WTC11 (cell line): ENCODE measurements around the gene PAWR. TPM values are rescaled to one million over a fixed set of nuclear protein-coding genes. Genes with fewer than 3 reads are reported as not detected.

Source experiments
- ATAC-seq: fragments of 200-7000 bp; cut with Tn5 transposase; 2 replicates; pipeline ENCODE4 v1.10.0; 2021; ENCODE audit warnings: mild to moderate bottlenecking, moderate library complexity
- CTCF ChIA-PET: fragments of 300-600 bp; sonication (Branson Sonifier 250); formaldehyde crosslinking; loops from one replicate; lab custom pipeline; 2021; ENCODE audit warnings: antibody characterized with exemption; lab: Charles Lee
- POLR2A ChIA-PET: fragments of 350-600 bp; sonication (Branson Sonifier 250); formaldehyde crosslinking; loops from one replicate; lab custom pipeline; 2021; ENCODE audit warnings: antibody characterized with exemption; lab: Charles Lee
- DNase-seq: peaks from one replicate; pipeline ENCODE4 v3.0.0; 2021; ENCODE audit warnings: low spot score
- H3K27ac Mint-ChIP-seq: 2 replicates; pipeline ENCODE4 v1.8.0; 2021; ENCODE audit warnings: mixed read lengths
- H3K27me3 Mint-ChIP-seq: 2 replicates; pipeline ENCODE4 v1.8.0; 2021; ENCODE audit warnings: low read depth, mild to moderate bottlenecking, moderate library complexity, mixed read lengths
- H3K36me3 Mint-ChIP-seq: 2 replicates; pipeline ENCODE4 v1.8.0; 2021; ENCODE audit warnings: mixed read lengths
- H3K4me1 Mint-ChIP-seq: 2 replicates; pipeline ENCODE4 v1.8.0; 2022; ENCODE audit warnings: mixed read lengths
- H3K4me3 Mint-ChIP-seq: 2 replicates; pipeline ENCODE4 v1.8.0; 2021; ENCODE audit warnings: mild to moderate bottlenecking, moderate library complexity, mixed read lengths
- H3K9me3 Mint-ChIP-seq: 2 replicates; pipeline ENCODE4 v1.8.0; 2021; ENCODE audit warnings: mixed read lengths
- ATF1 ChIP-seq: sonication (generic); formaldehyde crosslinking; IDR thresholded peaks from 2 replicates; pipeline ENCODE4 v1.8.1; 2023; ENCODE audit warnings: mild to moderate bottlenecking, moderate library complexity, missing genetic modification reagents
- ATF3 ChIP-seq: sonication (generic); formaldehyde crosslinking; conservative IDR thresholded peaks from 2 replicates; pipeline ENCODE4 v1.8.1; 2022; ENCODE audit warnings: mild to moderate bottlenecking, missing genetic modification reagents
- ERG ChIP-seq: fragments of 250-450 bp; sonication (Bioruptor Pico); IDR thresholded peaks from 2 replicates; pipeline ENCODE4 v1.8.0; 2021; ENCODE audit warnings: mild to moderate bottlenecking
- FOXP4 ChIP-seq: sonication (generic); formaldehyde crosslinking; IDR thresholded peaks from 2 replicates; pipeline ENCODE4 v1.8.0; 2022; ENCODE audit warnings: mild to moderate bottlenecking, missing genetic modification reagents
- IRF2 ChIP-seq: sonication (generic); formaldehyde crosslinking; IDR thresholded peaks from 2 replicates; pipeline ENCODE4 v1.8.0; 2022; ENCODE audit warnings: low read depth, missing genetic modification reagents, borderline replicate concordance
- MXD4 ChIP-seq: fragments of 250-450 bp; sonication (Bioruptor Pico); IDR thresholded peaks from 2 replicates; pipeline ENCODE4 v1.8.0; 2021; ENCODE audit warnings: mild to moderate bottlenecking, moderate library complexity, borderline replicate concordance
- MYBL2 ChIP-seq: sonication (generic); formaldehyde crosslinking; IDR thresholded peaks from 2 replicates; pipeline ENCODE4 v1.8.1; 2023; ENCODE audit warnings: mild to moderate bottlenecking, moderate library complexity, missing genetic modification reagents
- PRDM15 ChIP-seq: sonication (generic); formaldehyde crosslinking; IDR thresholded peaks from 2 replicates; pipeline ENCODE4 v1.8.0; 2022; ENCODE audit warnings: missing genetic modification reagents
- RELA ChIP-seq: sonication (generic); formaldehyde crosslinking; IDR thresholded peaks from 2 replicates; pipeline ENCODE4 v1.8.1; 2022; ENCODE audit warnings: missing genetic modification reagents, mild to moderate bottlenecking, borderline replicate concordance
- SMAD4 ChIP-seq: sonication (generic); formaldehyde crosslinking; IDR thresholded peaks from 2 replicates; pipeline ENCODE4 v1.8.0; 2022; ENCODE audit warnings: mild to moderate bottlenecking, missing genetic modification reagents
- TEAD4 ChIP-seq: sonication (generic); formaldehyde crosslinking; IDR thresholded peaks from 2 replicates; pipeline ENCODE4 v1.8.0; 2022; ENCODE audit warnings: mild to moderate bottlenecking, missing genetic modification reagents
- ZNF219 ChIP-seq: sonication (generic); formaldehyde crosslinking; IDR thresholded peaks from 2 replicates; pipeline ENCODE4 v1.8.0; 2023; ENCODE audit warnings: missing genetic modification reagents, mild to moderate bottlenecking, borderline replicate concordance
- ZNF423 ChIP-seq: fragments of 250-450 bp; sonication (Bioruptor Pico); IDR thresholded peaks from 2 replicates; pipeline ENCODE4 v2.1.2; 2022; ENCODE audit warnings: mild to moderate bottlenecking, moderate library complexity
- ZNF425 ChIP-seq: fragments of 250-450 bp; sonication (Bioruptor Pico); conservative IDR thresholded peaks from 2 replicates; pipeline ENCODE4 v1.9.0; 2021; ENCODE audit warnings: mild to moderate bottlenecking
- ZNF671 ChIP-seq: fragments of 250-450 bp; sonication (Bioruptor Pico); IDR thresholded peaks from 2 replicates; pipeline ENCODE4 v1.8.0; 2021; ENCODE audit warnings: mild to moderate bottlenecking
- ZSCAN18 ChIP-seq: fragments of 250-450 bp; sonication (Bioruptor Pico); IDR thresholded peaks from 2 replicates; pipeline ENCODE4 v2.1.2; 2022; ENCODE audit warnings: mild to moderate bottlenecking, moderate library complexity
- total RNA-seq: library from RNA; stranded (reverse); gene quantifications from 3 replicates; pipeline ENCODE4 v1.2.3, GENCODE V29; 2021

The PAWR gene
- total RNA-seq, 1 experiment from 2014 or later: 397 TPM

GRCh38 chr12:79676579-79676978 is 14.2 kb downstream of the PAWR start:
- ATAC-seq (no peak), DNase-seq (no peak)
- Mint-ChIP-seq H3K4me3 (no peak overlapping the region), H3K9me3 (no peaks in the 10 kb centered on the region), H3K36me3 (peaks cover 6% of the 10 kb centered on the region), H3K4me1 (peaks cover 79% of the 10 kb centered on the region), H3K27me3 (no peaks in the 10 kb centered on the region), H3K27ac (peak overlapping the region; percentile 20)
- ChIA-PET CTCF (no interaction called here), POLR2A (no interaction called here)
- no peak for TF ChIP-seq MXD4 (CRISPR knock-in tag)
- TF ChIP-seq SMAD4 (CRISPR knock-in tag): no peak
- no peak for TF ChIP-seq ZNF219 (CRISPR knock-in tag)
- no peak for TF ChIP-seq ZSCAN18 (CRISPR knock-in tag)
- TF ChIP-seq ZNF671: no peak
- no peak for TF ChIP-seq PRDM15 (CRISPR knock-in tag)
- TF ChIP-seq MYBL2 (CRISPR knock-in tag): no peak
- TF ChIP-seq ATF3 (CRISPR knock-in tag): no peak
- TF ChIP-seq TEAD4 (CRISPR knock-in tag): no peak
- TF ChIP-seq ERG (CRISPR knock-in tag): no peak
- TF ChIP-seq ZNF423: no peak
- TF ChIP-seq RELA (CRISPR knock-in tag): no peak
- no peak for TF ChIP-seq FOXP4
- no peak for TF ChIP-seq IRF2 (CRISPR knock-in tag)
- TF ChIP-seq ATF1 (CRISPR knock-in tag): no peak
- TF ChIP-seq ZNF425 (CRISPR knock-in tag): no peak
